Fibroblast of pulmonary artery (primary cell): ENCODE measurements around the gene BID.

Experiments used
- DNase-seq: peaks from one replicate; pipeline ENCODE4 v3.0.0-alpha.2; 2010; ENCODE audit warnings: low read depth
- H3K4me3 ChIP-seq: replicated peaks from 2 replicates; pipeline ENCODE4 v1.5.1; 2011; ENCODE audit warnings: low read depth, mild to moderate bottlenecking, control low read depth, low read length, moderate library complexity
- TF ChIP-seq, protein P1 (sequence below): IDR thresholded peaks from 2 replicates; pipeline ENCODE4 v1.5.1; 2011; ENCODE audit warnings: mild to moderate bottlenecking, control low read depth, low read length, inconsistent platforms; ENCODE audit errors: missing control alignments

Gene BID

DNA sequence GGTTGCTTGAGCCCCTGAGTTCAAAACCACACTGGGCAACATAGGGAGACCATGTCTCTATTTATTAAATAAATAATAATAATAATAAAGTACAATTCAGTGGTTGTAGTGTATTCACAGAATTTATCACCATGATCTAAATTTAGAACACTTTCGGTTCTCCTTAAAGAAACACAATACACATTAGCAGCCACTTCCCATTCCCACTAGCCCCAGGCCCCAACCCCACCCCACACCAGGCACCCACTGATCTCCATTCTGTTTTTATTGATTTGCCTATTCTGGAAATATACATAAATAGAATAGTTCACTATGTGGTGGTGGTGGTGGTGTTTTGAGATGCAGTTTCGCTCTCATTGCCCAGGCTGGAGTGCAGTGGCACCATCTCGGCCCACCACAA lies 90.0 kb downstream of the BID start:
- TF ChIP-seq, protein P1, sequence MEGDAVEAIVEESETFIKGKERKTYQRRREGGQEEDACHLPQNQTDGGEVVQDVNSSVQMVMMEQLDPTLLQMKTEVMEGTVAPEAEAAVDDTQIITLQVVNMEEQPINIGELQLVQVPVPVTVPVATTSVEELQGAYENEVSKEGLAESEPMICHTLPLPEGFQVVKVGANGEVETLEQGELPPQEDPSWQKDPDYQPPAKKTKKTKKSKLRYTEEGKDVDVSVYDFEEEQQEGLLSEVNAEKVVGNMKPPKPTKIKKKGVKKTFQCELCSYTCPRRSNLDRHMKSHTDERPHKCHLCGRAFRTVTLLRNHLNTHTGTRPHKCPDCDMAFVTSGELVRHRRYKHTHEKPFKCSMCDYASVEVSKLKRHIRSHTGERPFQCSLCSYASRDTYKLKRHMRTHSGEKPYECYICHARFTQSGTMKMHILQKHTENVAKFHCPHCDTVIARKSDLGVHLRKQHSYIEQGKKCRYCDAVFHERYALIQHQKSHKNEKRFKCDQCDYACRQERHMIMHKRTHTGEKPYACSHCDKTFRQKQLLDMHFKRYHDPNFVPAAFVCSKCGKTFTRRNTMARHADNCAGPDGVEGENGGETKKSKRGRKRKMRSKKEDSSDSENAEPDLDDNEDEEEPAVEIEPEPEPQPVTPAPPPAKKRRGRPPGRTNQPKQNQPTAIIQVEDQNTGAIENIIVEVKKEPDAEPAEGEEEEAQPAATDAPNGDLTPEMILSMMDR, result no peak
- no peak for DNase-seq
- H3K4me3 ChIP-seq, result no peak overlapping the region
